Measurements from ENCODE around the gene KCTD13. TPM values are rescaled to one million over a fixed set of nuclear protein-coding genes. Genes with fewer than 3 reads are reported as not detected.
A peak's percentile ranks its signal among the peaks of the same experiment; 100 is the strongest.

Gene KCTD13
- total RNA-seq, 4 donors from 2014 or later = 3.7 to 8.6 (median 6.3) TPM

DNA sequence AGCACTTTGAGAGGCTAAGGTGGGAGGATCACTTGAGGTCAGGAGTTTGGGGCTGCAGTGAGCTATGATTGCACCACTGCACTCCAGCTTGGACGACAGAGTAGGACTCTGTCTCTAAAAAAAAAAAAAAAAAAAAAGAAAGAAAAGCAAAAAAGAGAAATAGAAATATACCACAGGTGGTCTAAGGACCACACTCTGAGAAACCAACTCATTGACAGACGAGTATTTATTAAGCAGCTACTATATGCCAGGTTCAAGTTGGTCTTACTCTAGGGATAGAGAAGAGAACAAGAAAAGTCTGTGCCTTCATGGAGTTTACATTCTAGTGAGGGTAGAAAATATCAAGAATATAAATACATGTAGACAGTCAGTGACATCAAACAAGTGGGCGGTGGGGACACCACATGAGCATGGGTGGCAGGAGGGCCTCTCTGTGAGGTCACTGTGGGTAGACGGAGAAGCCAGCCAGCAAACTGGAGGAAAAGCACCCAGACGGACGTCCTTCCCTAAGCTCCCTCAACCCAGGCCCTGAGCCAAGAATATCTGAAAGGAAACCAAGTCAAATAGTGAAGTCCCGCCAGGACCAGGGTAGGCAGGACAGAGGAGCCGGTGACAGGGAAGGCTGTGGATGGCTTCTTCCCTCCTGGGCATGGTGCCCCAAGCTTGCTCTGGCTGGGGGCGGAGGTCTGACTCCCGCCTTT is 67.7 kb downstream of the KCTD13 start:
- intact Hi-C loops (cut with DNase I; ENCODE audit: low total_unique reads) = no loop called here
- Histone ChIP-seq H3K27ac (no peak overlapping the region), H3K4me1 (peaks cover 14 to 16% of the 10 kb centered on the region in 2 donors), H3K4me3 (no peak overlapping the region), H3K9me3 (no peaks in the 10 kb centered on the region), H3K27me3 (no peaks in the 10 kb centered on the region), H3K36me3 (peaks cover 0 to 33% of the 10 kb centered on the region in 2 donors)
- DNase-seq = no peak
- in situ Hi-C loops (cut with MboI; ENCODE audit: low sequenced_read_pairs in 4 of 4) = no loop called here
- TF ChIP-seq POLR2A (IDR thresholded peaks at IDR 0.05) (no peak), CTCF (IDR thresholded peaks at IDR 0.05 in 4 of 5, conservative IDR thresholded peaks at IDR 0.05 in 1 of 5) (no peak)
- ATAC-seq = no peak

DNA sequence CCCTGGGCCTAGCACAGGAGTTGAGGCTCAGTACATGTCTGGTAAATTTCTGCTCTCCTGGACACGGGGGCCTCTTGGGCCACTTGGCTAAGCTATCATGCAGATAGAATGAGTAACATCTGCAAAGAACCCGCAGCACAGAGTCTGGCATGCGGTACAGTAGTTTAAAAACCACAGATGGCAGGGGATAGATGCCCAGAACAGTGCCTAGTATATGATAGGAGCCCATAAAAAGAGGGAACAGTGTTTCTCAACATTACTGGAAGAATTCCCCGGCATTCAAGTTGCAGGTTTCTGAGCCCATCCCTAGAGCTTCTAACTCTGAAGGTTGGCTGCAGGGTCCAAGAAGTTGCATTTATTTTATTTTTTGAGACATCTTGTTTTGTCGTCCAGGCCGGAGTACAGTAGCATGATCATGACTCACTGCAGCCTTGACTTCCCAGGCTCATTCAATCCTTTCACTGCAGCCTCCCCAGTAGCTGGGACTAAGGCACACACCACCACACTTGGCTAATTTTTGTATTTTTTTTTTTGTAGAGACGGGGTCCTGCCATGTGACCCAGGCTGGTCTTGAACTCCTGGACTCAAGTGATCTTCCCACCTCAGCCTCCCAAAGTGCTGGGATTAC is 68.8 kb downstream of the KCTD13 start:
- no peak overlapping the region for H3K4me3 ChIP-seq
- H3K27me3 ChIP-seq = no peaks in the 10 kb centered on the region
- no peaks in the 10 kb centered on the region for H3K9me3 ChIP-seq
- in situ Hi-C loops (cut with MboI; ENCODE audit: low sequenced_read_pairs in 4 of 4) (no loop called here), intact Hi-C loops (cut with DNase I; ENCODE audit: low total_unique reads) (no loop called here)
- TF ChIP-seq CTCF (IDR thresholded peaks at IDR 0.05 in 4 of 5, conservative IDR thresholded peaks at IDR 0.05 in 1 of 5) = no peak
- TF ChIP-seq POLR2A (IDR thresholded peaks at IDR 0.05) = no peak
- DNase-seq = no peak
- peaks cover 0 to 33% of the 10 kb centered on the region in 2 donors for H3K36me3 ChIP-seq
- peaks cover 11 to 14% of the 10 kb centered on the region in 2 donors for H3K4me1 ChIP-seq
- H3K27ac ChIP-seq = no peak overlapping the region
- ATAC-seq = peak; percentile 22 to 38

Other genes with a start within 250 kb of the KCTD13 start
- gene QPRT, start 247.0 kb downstream of the KCTD13 start, total RNA-seq = 1 to 10 TPM in 2 of 4 donors, under 1 TPM in 2; 0.78 to 2.5 (median 1.5) TPM
- under 1 TPM in 2 of 4 donors, not detected in 2; 0.26 to 0.31 TPM for gene C16orf54, start 180.2 kb downstream of the KCTD13 start, total RNA-seq
- gene ZG16, start 148.0 kb downstream of the KCTD13 start, total RNA-seq = 1 to 10 TPM in 1 of 4 donors, not detected in 3; 1.7 TPM
- 10 to 100 TPM in 3 of 4 donors, 1 to 10 TPM in 1; 9.0 to 13.9 (median 12.8) TPM for gene KIF22, start 135.5 kb downstream of the KCTD13 start, total RNA-seq
- gene MAZ, start 119.7 kb downstream of the KCTD13 start, total RNA-seq = 100 to 1,000 TPM in 2 of 4 donors, 10 to 100 TPM in 2; 68.7 to 145 (median 96.4) TPM
- 1 to 10 TPM in 1 of 4 donors, not detected in 3; 3.5 TPM for gene PRRT2, start 114.0 kb downstream of the KCTD13 start, total RNA-seq
- 10 to 100 TPM; 15.5 to 29.2 (median 21.7) TPM for gene PAGR1, start 110.1 kb downstream of the KCTD13 start, total RNA-seq
- 10 to 100 TPM; 40.3 to 77.5 (median 47.6) TPM for gene MVP, start 105.8 kb downstream of the KCTD13 start, total RNA-seq
- gene CDIPT, start 63.0 kb downstream of the KCTD13 start, total RNA-seq = 10 to 100 TPM; 35.5 to 71.8 (median 55.7) TPM
- 1 to 10 TPM in 1 of 4 donors, under 1 TPM in 3; 0.20 to 1.7 (median 0.56) TPM for gene SEZ6L2, start 26.7 kb downstream of the KCTD13 start, total RNA-seq
- not detected for gene ASPHD1, start 25.7 kb downstream of the KCTD13 start, total RNA-seq
- gene TMEM219, start 35.9 kb upstream of the KCTD13 start, total RNA-seq = 100 to 1,000 TPM in 1 of 4 donors, 10 to 100 TPM in 3; 48.1 to 120 (median 60.2) TPM
- 10 to 100 TPM; 15.9 to 31.0 (median 22.1) TPM for gene TAOK2, start 47.6 kb upstream of the KCTD13 start, total RNA-seq
- gene HIRIP3, start 69.4 kb upstream of the KCTD13 start, total RNA-seq = 10 to 100 TPM; 13.5 to 25.6 (median 17.2) TPM
- gene INO80E, start 70.0 kb upstream of the KCTD13 start, total RNA-seq = 10 to 100 TPM; 45.4 to 74.8 (median 55.5) TPM
- gene DOC2A, start 84.8 kb upstream of the KCTD13 start, total RNA-seq = not detected
- not detected for gene C16orf92, start 97.0 kb upstream of the KCTD13 start, total RNA-seq
- under 1 TPM in 1 of 4 donors, not detected in 3; 0.27 TPM for gene TLCD3B, start 105.0 kb upstream of the KCTD13 start, total RNA-seq
- gene ALDOA, start 139.5 kb upstream of the KCTD13 start, total RNA-seq = over 10,000 TPM in 1 of 4 donors, 1,000 to 10,000 TPM in 3; 6,096 to 10,805 (median 7,093) TPM
- 10 to 100 TPM; 23.8 to 64.3 (median 44.7) TPM for gene PPP4C, start 149.8 kb upstream of the KCTD13 start, total RNA-seq
- gene TBX6, start 165.7 kb upstream of the KCTD13 start, total RNA-seq = under 1 TPM; 0.29 to 0.92 (median 0.67) TPM
- 100 to 1,000 TPM in 3 of 4 donors, 10 to 100 TPM in 1; 97.2 to 197 (median 154) TPM for gene YPEL3, start 170.0 kb upstream of the KCTD13 start, total RNA-seq
- under 1 TPM in 2 of 4 donors, not detected in 2; 0.29 to 0.66 TPM for gene GDPD3, start 187.3 kb upstream of the KCTD13 start, total RNA-seq
- 10 to 100 TPM; 28.6 to 48.7 (median 38.0) TPM for gene MAPK3, start 197.0 kb upstream of the KCTD13 start, total RNA-seq

Measured in gastrocnemius medialis (tissue), 4 donors.